ENCODE data around the gene BPIFB3.

GRCh38 chr20:33019465-33020277, 34.0 kb upstream of the BPIFB3 start:
- TF ChIP-seq CTCF (IDR thresholded peaks at IDR 0.05 in 4 of 5, conservative IDR thresholded peaks at IDR 0.05 in 1 of 5) (no peak), POLR2A (IDR thresholded peaks at IDR 0.05) (no peak)

All from gastrocnemius medialis (tissue), 4 donors.